MM.1S (cell line): Measurements from ENCODE around the gene EPHB1.

ENCODE experiments used
- DNase-seq: peaks from one replicate; pipeline ENCODE4 v3.0.0-alpha.2; 2015
- H2AFZ ChIP-seq: fragments of 300-600 bp; sonication (generic); 2 replicates; pipeline ENCODE4 v1.6.0; 2016; ENCODE audit warnings: antibody characterized with exemption, low read length
- H3F3A ChIP-seq: fragments of 300-600 bp; sonication (generic); 2 replicates; pipeline ENCODE4 v1.6.1; 2016; ENCODE audit warnings: mild to moderate bottlenecking, antibody characterized with exemption, low read length, moderate library complexity, mixed read lengths; ENCODE audit not compliant: insufficient read depth
- H3K27ac ChIP-seq: fragments of 300-600 bp; sonication (generic); 2 replicates; pipeline ENCODE4 v1.5.1; 2016; ENCODE audit warnings: mild to moderate bottlenecking, low read length
- H3K27me3 ChIP-seq: fragments of 300-600 bp; sonication (generic); replicated peaks from 2 replicates; pipeline ENCODE4 v1.6.0; 2016; ENCODE audit warnings: low read length; ENCODE audit not compliant: insufficient read depth
- H3K36me3 ChIP-seq: fragments of 300-600 bp; sonication (generic); replicated peaks from 2 replicates; pipeline ENCODE4 v1.6.1; 2016; ENCODE audit warnings: mild to moderate bottlenecking, low read length, mixed read lengths; ENCODE audit not compliant: insufficient read depth
- H3K4me1 ChIP-seq: fragments of 300-600 bp; sonication (generic); 2 replicates; pipeline ENCODE4 v1.6.1; 2016; ENCODE audit warnings: low read length, mixed read lengths
- H3K4me2 ChIP-seq: fragments of 300-600 bp; sonication (generic); 2 replicates; pipeline ENCODE4 v1.6.0; 2016; ENCODE audit warnings: low read depth, low read length
- H3K4me3 ChIP-seq: fragments of 300-600 bp; sonication (generic); 2 replicates; pipeline ENCODE4 v1.5.1; 2016; ENCODE audit warnings: low read length, mixed read lengths
- H3K79me2 ChIP-seq: fragments of 300-600 bp; sonication (generic); 2 replicates; pipeline ENCODE4 v1.6.1; 2016; ENCODE audit warnings: mixed run types, low read length, mixed read lengths
- H3K9ac ChIP-seq: fragments of 300-600 bp; sonication (generic); 2 replicates; pipeline ENCODE4 v1.6.1; 2016; ENCODE audit warnings: low read length, mixed read lengths
- H3K9me2 ChIP-seq: fragments of 300-600 bp; sonication (generic); replicated peaks from 2 replicates; pipeline ENCODE4 v1.6.1; 2016; ENCODE audit warnings: mild to moderate bottlenecking, low read length, mixed read lengths; ENCODE audit not compliant: insufficient read depth
- H3K9me3 ChIP-seq: fragments of 300-600 bp; sonication (generic); replicated peaks from 2 replicates; pipeline ENCODE4 v1.6.1; 2016; ENCODE audit warnings: mild to moderate bottlenecking, low read length, mixed read lengths; ENCODE audit not compliant: insufficient read depth
- H4K20me1 ChIP-seq: fragments of 300-600 bp; sonication (generic); 2 replicates; pipeline ENCODE4 v1.6.1; 2016; ENCODE audit warnings: mild to moderate bottlenecking, low read length, moderate library complexity, mixed read lengths; ENCODE audit not compliant: insufficient read depth
- EZH2 ChIP-seq: fragments of 300-600 bp; sonication (generic); optimal IDR thresholded peaks from 2 replicates; pipeline ENCODE3; 2017; ENCODE audit warnings: low read depth, mild to moderate bottlenecking, antibody characterized with exemption, low read length, mixed read lengths
- EZH2phosphoT487 ChIP-seq: fragments of 300-600 bp; sonication (generic); IDR thresholded peaks from 2 replicates; pipeline ENCODE4 v1.6.1; 2018; ENCODE audit warnings: antibody characterized with exemption, low read length
- TF ChIP-seq, protein P1 (sequence below): fragments of 300-600 bp; sonication (generic); IDR thresholded peaks from 2 replicates; pipeline ENCODE4 v1.5.1; 2016; ENCODE audit warnings: antibody characterized with exemption, low read length, mixed read lengths

Gene EPHB1

DNA sequence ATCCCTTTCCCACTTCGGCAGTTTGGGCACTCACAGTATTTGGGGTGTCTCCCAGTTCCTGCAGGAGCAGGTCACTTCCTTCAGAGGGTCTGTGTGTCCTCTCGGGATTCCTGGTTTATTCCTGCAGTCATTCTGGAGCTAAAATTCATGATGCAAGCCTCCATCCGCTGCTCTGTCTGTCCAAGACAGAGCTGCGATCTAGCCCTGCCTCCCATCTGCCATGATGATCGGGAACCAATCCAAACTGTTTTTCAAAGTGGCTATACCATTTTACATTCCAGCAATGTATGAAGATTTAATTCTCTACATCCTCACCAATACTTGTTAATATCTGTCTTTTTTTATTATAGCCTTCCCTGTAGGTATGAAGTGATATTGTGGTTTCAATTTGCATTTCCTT lies 273.0 kb downstream of the EPHB1 start:
- Histone ChIP-seq H3K4me1 (no peaks in the 10 kb centered on the region), H2AFZ (no peak overlapping the region), H3K79me2 (no peaks in the 10 kb centered on the region), H3K27ac (no peak overlapping the region), H3K9me2 (no peaks in the 10 kb centered on the region), H3F3A (no peaks in the 10 kb centered on the region), H3K36me3 (no peaks in the 10 kb centered on the region), H3K9me3 (no peaks in the 10 kb centered on the region), H4K20me1 (no peaks in the 10 kb centered on the region), H3K27me3 (no peaks in the 10 kb centered on the region), H3K4me3 (no peak overlapping the region), H3K4me2 (no peak overlapping the region), H3K9ac (no peak overlapping the region)
- no peak for DNase-seq
- no peak for TF ChIP-seq EZH2
- TF ChIP-seq EZH2phosphoT487: no peak
- TF ChIP-seq, protein P1, sequence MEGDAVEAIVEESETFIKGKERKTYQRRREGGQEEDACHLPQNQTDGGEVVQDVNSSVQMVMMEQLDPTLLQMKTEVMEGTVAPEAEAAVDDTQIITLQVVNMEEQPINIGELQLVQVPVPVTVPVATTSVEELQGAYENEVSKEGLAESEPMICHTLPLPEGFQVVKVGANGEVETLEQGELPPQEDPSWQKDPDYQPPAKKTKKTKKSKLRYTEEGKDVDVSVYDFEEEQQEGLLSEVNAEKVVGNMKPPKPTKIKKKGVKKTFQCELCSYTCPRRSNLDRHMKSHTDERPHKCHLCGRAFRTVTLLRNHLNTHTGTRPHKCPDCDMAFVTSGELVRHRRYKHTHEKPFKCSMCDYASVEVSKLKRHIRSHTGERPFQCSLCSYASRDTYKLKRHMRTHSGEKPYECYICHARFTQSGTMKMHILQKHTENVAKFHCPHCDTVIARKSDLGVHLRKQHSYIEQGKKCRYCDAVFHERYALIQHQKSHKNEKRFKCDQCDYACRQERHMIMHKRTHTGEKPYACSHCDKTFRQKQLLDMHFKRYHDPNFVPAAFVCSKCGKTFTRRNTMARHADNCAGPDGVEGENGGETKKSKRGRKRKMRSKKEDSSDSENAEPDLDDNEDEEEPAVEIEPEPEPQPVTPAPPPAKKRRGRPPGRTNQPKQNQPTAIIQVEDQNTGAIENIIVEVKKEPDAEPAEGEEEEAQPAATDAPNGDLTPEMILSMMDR: no peak

DNA sequence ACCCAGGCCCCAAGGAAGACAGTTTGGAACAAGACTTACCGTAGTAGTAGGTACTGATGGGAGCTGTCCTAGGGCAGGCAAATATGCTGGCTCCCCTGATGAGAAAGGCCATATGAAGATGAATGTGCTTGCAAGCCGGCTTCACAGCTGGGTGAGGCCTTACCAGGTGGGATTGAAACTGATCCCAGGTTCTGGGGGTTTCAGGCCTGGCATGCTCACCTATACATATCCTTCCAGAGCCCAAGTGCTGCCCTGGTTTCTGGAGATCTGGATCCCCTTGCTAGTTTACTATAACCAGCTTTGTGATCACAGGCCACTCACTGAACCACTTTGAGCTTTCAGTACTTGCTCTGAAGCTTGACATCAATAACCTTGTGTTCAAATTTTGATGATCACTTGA lies 274.3 kb downstream of the EPHB1 start:
- no peak overlapping the region for H3K4me3 ChIP-seq
- no peaks in the 10 kb centered on the region for H3K27me3 ChIP-seq
- H3K36me3 ChIP-seq: no peaks in the 10 kb centered on the region
- DNase-seq: no peak
- TF ChIP-seq EZH2phosphoT487: no peak
- no peak for TF ChIP-seq EZH2
- TF ChIP-seq, protein P1: no peak
- no peaks in the 10 kb centered on the region for H3K9me3 ChIP-seq
- no peak overlapping the region for H3K9ac ChIP-seq
- H3F3A ChIP-seq: no peaks in the 10 kb centered on the region
- H3K27ac ChIP-seq: no peak overlapping the region
- H3K4me1 ChIP-seq: no peaks in the 10 kb centered on the region
- H4K20me1 ChIP-seq: no peaks in the 10 kb centered on the region
- no peaks in the 10 kb centered on the region for H3K79me2 ChIP-seq
- H2AFZ ChIP-seq: no peak overlapping the region
- no peak overlapping the region for H3K4me2 ChIP-seq
- H3K9me2 ChIP-seq: no peaks in the 10 kb centered on the region

DNA sequence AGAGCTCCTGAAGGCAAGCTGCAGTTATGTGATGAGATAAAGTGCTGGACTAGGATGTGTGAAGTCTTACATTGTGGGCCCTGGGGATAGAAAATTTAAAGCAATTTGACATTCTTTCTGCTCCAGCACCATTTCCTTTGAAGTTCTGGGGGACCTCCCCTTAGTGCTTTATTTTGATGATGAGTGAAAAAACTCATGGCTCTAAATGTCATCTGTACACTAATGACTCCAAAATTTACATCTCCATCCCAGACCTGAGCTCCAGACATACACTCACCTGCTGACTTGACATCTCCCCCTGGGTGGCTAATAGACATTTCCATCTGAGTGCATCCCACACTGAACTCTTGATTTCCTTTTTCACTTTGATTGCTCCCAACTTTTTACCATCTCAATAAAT lies 276.4 kb downstream of the EPHB1 start:
- H3K79me2 ChIP-seq: no peaks in the 10 kb centered on the region
- no peaks in the 10 kb centered on the region for H3K27me3 ChIP-seq
- H3F3A ChIP-seq: no peaks in the 10 kb centered on the region
- no peaks in the 10 kb centered on the region for H3K36me3 ChIP-seq
- H3K4me2 ChIP-seq: no peak overlapping the region
- H2AFZ ChIP-seq: no peak overlapping the region
- no peak overlapping the region for H3K9ac ChIP-seq
- no peak overlapping the region for H3K27ac ChIP-seq
- no peaks in the 10 kb centered on the region for H4K20me1 ChIP-seq
- no peaks in the 10 kb centered on the region for H3K9me2 ChIP-seq
- DNase-seq: no peak
- no peak for TF ChIP-seq EZH2
- TF ChIP-seq, protein P1: no peak
- TF ChIP-seq EZH2phosphoT487: no peak
- H3K9me3 ChIP-seq: no peaks in the 10 kb centered on the region
- no peaks in the 10 kb centered on the region for H3K4me1 ChIP-seq
- no peak overlapping the region for H3K4me3 ChIP-seq
